Measurements from ENCODE around the gene IL11.
A peak's percentile ranks its signal among the peaks of the same experiment; 100 is the strongest.
"Not testable (repeated sequence)": the region's sequence is repeated elsewhere in the genome, so short reads cannot be mapped to it uniquely, and the experiment has no call there.

IL11 gene

GRCh38 chr19:55370305-55370988 lies at the start of gene IL11:
IL11 (minus strand) TSS chr19:55370463; CDS start chr19:55370310, 153 bp downstream.
- H3K4me2 ChIP-seq: peak within 1 kb of the TSS; percentile 87
- no peak within 1 kb of the TSS; the same call in 1 of the 2 replicates for H3K9ac ChIP-seq
- peak within 1 kb of the TSS; percentile 61 for H3K4me3 ChIP-seq
- no peak for TF ChIP-seq Cebpa-rat (IDR thresholded peaks at IDR 0.05)
- H3K9me3 ChIP-seq: no peaks in the 10 kb centered on the region
- peaks cover 75% of the 10 kb centered on the region for H3K27me3 ChIP-seq
- H3K4me1 ChIP-seq: peaks cover 20% of the 10 kb centered on the region
- no peaks in the 10 kb centered on the region for H3K36me3 ChIP-seq
- H4K20me1 ChIP-seq: peaks cover 34% of the 10 kb centered on the region
- H3K27ac ChIP-seq: no peak within 1 kb of the TSS

DNA sequence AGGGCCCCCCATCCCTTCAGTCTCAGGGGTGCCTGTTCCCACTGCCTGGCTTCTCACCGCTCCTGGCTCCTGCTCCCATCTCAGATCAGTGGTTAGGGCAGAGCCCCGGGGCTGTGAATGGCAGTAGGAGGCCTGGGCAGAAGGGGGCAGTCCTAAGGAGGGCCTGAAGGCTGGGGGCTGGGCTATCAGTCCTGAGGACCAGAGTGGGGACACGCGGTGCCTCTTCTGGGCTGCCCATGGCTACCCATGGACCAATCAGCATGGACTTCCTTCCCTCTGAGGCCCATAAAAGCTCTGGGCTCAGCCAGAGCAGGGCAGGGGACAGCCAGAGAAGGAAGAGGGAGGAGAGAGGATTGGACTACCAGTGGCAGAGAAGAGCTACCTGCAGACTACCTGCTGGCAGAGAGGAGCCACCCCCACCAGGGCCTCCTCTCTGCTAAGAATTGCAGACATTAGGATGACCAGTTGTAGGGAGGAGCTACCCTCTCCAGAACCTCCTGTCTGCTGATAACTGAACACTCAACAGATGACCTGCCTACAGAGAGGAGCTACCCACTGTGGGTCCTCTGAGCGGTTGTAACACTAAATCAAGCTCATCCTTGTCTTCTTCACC lies 49.5 kb upstream of the IL11 start:
- Histone ChIP-seq H3K4me1 (peaks cover 50% of the 10 kb centered on the region), H3K27ac (peak overlapping the region; percentile 28; the same call in 1 of the 2 replicates), H3K27me3 (no peaks in the 10 kb centered on the region), H3K4me2 (0 out of 2 replicates have a peak overlapping the region, but pooled peaks have one; percentile 28), H3K9ac (no peak overlapping the region), H4K20me1 (no peaks in the 10 kb centered on the region), H3K4me3 (peak overlapping the region; percentile 11; the same call in 1 of the 2 replicates), H3K36me3 (peaks cover 10% of the 10 kb centered on the region; the same call in 1 of the 2 replicates), H3K9me3 (peaks cover 15% of the 10 kb centered on the region)
- TF ChIP-seq Cebpa-rat (IDR thresholded peaks at IDR 0.05): no peak

DNA sequence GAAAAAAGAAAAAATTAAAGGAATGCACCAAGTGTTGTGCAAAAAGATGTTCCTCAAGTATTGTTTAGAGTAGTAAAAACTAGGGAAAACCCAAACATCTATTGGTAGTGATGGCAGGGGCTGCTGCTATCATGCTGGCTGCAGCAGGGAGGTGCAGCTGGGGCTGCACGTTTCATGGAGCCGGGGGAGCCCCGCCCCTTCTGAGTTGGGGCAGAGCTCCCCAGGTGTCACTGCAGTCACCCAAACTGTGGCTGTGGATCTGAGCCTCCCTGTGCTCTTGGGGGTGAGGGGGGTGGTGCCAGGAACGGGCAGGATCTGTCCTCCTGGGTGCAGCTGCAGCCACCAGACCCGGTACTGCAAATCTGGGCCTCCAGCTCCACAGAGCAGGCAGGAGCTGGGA lies 48.8 kb upstream of the IL11 start:
- Histone ChIP-seq H3K4me2 (peak overlapping the region; percentile 28; the same call in 1 of the 2 replicates), H3K9ac (no peak overlapping the region), H3K27me3 (no peaks in the 10 kb centered on the region), H3K36me3 (peaks cover 10% of the 10 kb centered on the region; the same call in 1 of the 2 replicates), H3K4me3 (0 out of 2 replicates have a peak overlapping the region, but pooled peaks have one; percentile 11), H3K27ac (peak overlapping the region; percentile 28; the same call in 1 of the 2 replicates), H3K9me3 (peaks cover 15% of the 10 kb centered on the region), H3K4me1 (peaks cover 50% of the 10 kb centered on the region), H4K20me1 (no peaks in the 10 kb centered on the region)
- no peak for TF ChIP-seq Cebpa-rat (IDR thresholded peaks at IDR 0.05)

DNA sequence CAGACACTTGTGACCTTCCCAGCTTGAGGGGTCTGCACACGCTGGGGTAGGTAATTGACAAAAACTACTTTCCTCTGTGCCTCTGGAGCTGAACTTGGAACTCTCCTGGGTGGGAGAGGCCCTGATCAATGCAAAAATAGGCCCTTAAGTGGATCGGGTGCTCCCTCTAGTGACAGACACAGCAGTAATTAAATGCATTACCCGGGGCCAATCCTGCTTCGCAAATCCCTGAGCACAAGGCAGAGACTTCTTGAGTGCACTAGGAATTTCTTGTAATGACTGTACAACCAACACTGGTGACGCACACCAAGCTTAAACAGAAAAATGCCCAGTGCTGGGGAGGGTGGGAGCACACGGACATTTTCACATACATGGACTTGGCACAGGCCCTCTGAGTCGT lies 47.9 kb upstream of the IL11 start:
- peaks cover 50% of the 10 kb centered on the region for H3K4me1 ChIP-seq
- no peak overlapping the region for H3K9ac ChIP-seq
- H3K27ac ChIP-seq: no peak overlapping the region
- no peak overlapping the region for H3K4me3 ChIP-seq
- H3K27me3 ChIP-seq: no peaks in the 10 kb centered on the region
- H4K20me1 ChIP-seq: no peaks in the 10 kb centered on the region
- peaks cover 10% of the 10 kb centered on the region; the same call in 1 of the 2 replicates for H3K36me3 ChIP-seq
- H3K4me2 ChIP-seq: peak overlapping the region; percentile 31
- no peak for TF ChIP-seq Cebpa-rat (IDR thresholded peaks at IDR 0.05)
- H3K9me3 ChIP-seq: peaks cover 15% of the 10 kb centered on the region

GRCh38 chr19:55410168-55410567 lies 39.9 kb upstream of the IL11 start:
- Histone ChIP-seq H3K4me1 (peaks cover 24% of the 10 kb centered on the region), H3K4me3 (no peak overlapping the region), H3K27ac (no peak overlapping the region), H3K9me3 (peaks cover 25% of the 10 kb centered on the region), H4K20me1 (peaks cover 23% of the 10 kb centered on the region), H3K4me2 (no peak overlapping the region), H3K36me3 (peaks cover 16% of the 10 kb centered on the region), H3K27me3 (no peaks in the 10 kb centered on the region), H3K9ac (no peak overlapping the region)
- no peak for TF ChIP-seq Cebpa-rat (IDR thresholded peaks at IDR 0.05)

DNA sequence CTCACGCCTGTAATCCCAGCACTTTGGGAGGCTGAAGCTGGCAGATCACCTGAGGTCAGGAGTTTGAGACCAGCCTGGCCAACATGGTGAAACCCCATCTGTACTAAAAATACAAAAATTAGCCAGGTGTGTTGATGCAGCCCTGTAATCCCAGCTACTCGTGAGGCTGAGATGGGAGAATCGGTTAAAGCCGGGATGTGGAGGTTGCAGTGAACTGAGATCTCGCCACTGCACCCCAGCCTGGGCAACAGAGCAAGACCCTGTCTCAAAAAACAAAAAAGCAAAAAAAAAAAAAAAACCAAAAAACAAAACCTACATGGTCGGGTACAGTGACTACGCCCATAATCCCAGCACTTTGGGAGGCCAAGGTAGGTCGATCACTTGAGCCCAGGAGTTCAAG lies 38.9 kb upstream of the IL11 start:
- peaks cover 33% of the 10 kb centered on the region for H3K4me1 ChIP-seq
- peaks cover 25% of the 10 kb centered on the region for H3K9me3 ChIP-seq
- not testable (repeated sequence) for H3K27me3 ChIP-seq, H3K9ac ChIP-seq, H3K4me2 ChIP-seq, H3K4me3 ChIP-seq
- peak overlapping the region; percentile 98; the same call in 1 of the 2 replicates for H3K27ac ChIP-seq
- peaks cover 33% of the 10 kb centered on the region for H4K20me1 ChIP-seq
- H3K36me3 ChIP-seq: peaks cover 26% of the 10 kb centered on the region

- no peak for TF ChIP-seq Cebpa-rat (IDR thresholded peaks at IDR 0.05)
- H3K9ac ChIP-seq: peak overlapping the region; percentile 72; the same call in 1 of the 2 replicates
- H4K20me1 ChIP-seq: peaks cover 40% of the 10 kb centered on the region
- H3K4me2 ChIP-seq: peak overlapping the region; percentile 82
- peaks cover 25% of the 10 kb centered on the region for H3K9me3 ChIP-seq
- peaks cover 33% of the 10 kb centered on the region for H3K36me3 ChIP-seq
- peaks cover 40% of the 10 kb centered on the region for H3K4me1 ChIP-seq
- H3K27ac ChIP-seq: peak overlapping the region; percentile 98
- H3K4me3 ChIP-seq: peak overlapping the region; percentile 58
- H3K27me3 ChIP-seq: no peaks in the 10 kb centered on the region
Measured at GRCh38 chr19:55408533-55408872, 38.2 kb upstream of the IL11 start.

- H3K4me1 ChIP-seq: peaks cover 45% of the 10 kb centered on the region
- peaks cover 25% of the 10 kb centered on the region for H3K9me3 ChIP-seq
- no peaks in the 10 kb centered on the region for H3K27me3 ChIP-seq
- TF ChIP-seq Cebpa-rat (IDR thresholded peaks at IDR 0.05): no peak
- H3K36me3 ChIP-seq: peaks cover 38% of the 10 kb centered on the region
- peak overlapping the region; percentile 99 for H3K9ac ChIP-seq
- peak overlapping the region; percentile 97 for H3K4me2 ChIP-seq
- H4K20me1 ChIP-seq: peaks cover 45% of the 10 kb centered on the region
- peak overlapping the region; percentile 99 for H3K4me3 ChIP-seq
- H3K27ac ChIP-seq: peak overlapping the region; percentile 98
Measured at GRCh38 chr19:55407800-55408532, 37.7 kb upstream of the IL11 start.

- H4K20me1 ChIP-seq: peaks cover 50% of the 10 kb centered on the region
- peak within 1 kb of the TSS; percentile 97 for H3K4me2 ChIP-seq
- H3K4me1 ChIP-seq: peaks cover 50% of the 10 kb centered on the region
- H3K27ac ChIP-seq: peak within 1 kb of the TSS; percentile 98
- peak within 1 kb of the TSS; percentile 99 for H3K4me3 ChIP-seq
- H3K9me3 ChIP-seq: peaks cover 25% of the 10 kb centered on the region
- H3K27me3 ChIP-seq: not testable (repeated sequence)
- peak within 1 kb of the TSS; percentile 99 for H3K9ac ChIP-seq
- peaks cover 43% of the 10 kb centered on the region for H3K36me3 ChIP-seq
Measured at GRCh38 chr19:55407550-55407799, 37.2 kb upstream of the IL11 start, which contains the start of gene UBE2S. UBE2S (minus strand) TSS chr19:55407788; CDS start chr19:55407589, 199 bp downstream.
